ENCODE measurements around the gene XPNPEP2.

The XPNPEP2 gene

DNA sequence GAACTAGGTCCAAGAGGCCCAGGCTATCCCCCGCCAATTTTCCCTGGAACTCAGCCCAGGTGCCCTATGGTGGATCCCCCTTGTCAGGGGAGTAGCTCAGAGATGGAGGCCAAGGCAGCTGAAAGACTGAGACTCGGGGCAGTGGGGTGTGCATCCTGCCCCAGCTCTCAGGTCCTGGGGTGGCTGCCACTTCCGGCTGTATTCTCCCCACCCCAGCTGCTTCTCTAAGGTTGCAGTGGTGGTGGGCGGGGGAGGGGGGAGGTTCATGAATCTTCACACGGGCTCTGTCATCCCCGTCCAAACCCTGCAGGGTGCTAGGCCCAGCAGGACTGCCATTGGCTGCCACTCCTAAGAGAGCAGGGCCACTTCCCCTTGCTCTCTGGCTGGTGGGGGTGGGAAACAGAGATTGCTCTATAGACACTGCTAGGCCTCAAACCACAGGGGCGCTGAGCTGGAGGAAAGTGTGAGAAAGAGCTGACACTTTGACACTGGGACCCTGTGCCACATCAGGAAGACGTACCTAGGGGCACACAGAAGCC, 42.4 kb downstream of the XPNPEP2 start:
- DNase-seq = no peak

DNA sequence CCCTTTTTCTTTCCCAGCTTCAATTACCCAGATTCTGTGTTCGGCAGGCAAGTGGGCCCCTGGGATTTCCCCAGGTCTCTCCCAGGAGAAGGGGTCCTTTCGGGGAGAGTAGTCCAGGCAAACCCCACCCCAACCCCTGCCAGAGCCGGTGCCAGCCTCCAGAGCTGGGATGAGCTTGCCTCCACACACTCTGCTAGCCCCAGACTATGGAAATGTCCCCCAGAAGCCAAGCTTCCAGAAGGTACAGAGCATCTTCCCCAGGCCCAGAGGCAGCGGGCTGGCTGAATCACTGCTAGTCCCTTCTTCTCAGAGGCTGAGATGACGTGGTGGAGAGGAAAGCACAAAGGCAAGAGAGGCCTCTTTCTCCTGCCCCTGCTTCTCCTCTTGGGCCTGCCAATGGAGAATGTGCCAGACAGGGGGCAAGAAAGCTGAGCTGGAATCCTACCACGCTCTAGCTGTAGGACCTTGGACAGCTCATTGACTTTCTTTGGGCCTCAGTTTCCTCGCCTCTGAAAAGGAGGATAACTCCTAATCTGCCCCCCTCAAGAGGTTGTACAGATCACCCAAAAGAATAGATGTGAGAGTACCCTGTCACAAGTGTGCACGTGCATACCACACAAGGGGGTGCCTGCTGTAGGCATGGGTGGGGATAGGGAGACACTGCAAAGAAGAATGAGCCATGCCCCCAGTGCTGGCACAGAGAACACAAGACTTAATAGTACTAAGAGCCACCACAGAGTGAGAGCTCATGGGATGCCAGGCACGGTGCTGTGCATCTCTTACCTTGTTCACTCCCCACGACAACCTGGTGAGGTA, 43.1 kb downstream of the XPNPEP2 start:
- DNase-seq = no peak

DNA sequence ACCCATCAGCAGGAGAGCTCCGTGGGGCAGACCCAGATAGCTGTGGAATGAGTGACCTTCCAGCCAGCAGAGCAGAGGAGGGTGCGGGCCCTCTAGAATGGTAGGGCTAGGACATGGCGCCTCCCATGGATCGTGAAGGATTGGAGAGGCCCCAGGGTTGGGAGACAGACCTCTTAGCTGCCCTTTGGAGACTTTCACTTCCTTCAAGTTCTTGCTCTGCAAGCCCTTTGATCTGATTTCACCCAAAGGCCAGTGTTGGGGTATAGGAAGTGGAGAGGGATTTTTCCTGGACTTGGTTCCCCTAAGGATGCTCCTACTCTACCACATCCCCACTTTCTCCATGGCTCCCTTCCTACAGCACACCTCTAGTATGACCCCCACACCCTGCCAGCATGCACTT, 43.9 kb downstream of the XPNPEP2 start:
- no peak for DNase-seq

DNA sequence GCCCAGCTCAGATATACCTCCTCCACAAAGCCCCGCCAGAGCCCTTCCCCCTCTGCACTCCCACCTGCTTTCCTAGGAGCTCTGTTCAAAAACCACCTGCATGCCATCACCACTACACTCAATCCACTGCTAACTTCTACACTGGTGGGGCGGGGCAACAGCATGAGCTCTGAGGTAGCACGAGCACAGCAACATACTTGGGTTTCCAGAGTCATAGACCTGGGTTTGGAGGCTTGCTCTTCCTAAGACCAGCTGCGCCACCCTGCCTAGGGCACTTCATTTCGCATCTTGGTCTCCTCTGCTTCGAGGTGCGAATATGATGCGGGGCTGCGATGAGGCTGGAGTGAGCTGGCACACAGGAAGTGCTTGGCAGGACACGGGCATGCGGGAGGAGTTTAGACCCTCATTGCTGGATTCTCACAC, 44.5 kb downstream of the XPNPEP2 start:
- DNase-seq = no peak

DNA sequence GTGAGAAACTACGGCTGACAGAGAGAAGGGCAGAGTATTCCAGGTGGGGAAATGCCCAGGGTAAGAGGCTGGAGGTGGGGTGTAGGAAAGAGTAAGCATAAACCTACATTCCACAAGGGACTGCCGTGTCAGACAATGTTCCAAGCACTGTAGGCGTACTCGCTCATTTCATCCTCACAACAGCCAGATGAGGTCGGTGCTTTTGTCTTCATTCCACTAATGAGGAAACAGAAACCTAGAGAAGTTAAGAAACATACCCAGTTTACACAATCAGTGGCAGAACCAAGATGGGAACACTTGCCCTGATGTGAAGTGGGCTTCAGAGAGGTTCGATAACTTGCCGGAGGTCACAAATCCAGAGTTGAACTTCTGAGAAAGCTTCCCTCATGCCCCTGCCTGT, 45.6 kb downstream of the XPNPEP2 start:
- DNase-seq = no peak

DNA sequence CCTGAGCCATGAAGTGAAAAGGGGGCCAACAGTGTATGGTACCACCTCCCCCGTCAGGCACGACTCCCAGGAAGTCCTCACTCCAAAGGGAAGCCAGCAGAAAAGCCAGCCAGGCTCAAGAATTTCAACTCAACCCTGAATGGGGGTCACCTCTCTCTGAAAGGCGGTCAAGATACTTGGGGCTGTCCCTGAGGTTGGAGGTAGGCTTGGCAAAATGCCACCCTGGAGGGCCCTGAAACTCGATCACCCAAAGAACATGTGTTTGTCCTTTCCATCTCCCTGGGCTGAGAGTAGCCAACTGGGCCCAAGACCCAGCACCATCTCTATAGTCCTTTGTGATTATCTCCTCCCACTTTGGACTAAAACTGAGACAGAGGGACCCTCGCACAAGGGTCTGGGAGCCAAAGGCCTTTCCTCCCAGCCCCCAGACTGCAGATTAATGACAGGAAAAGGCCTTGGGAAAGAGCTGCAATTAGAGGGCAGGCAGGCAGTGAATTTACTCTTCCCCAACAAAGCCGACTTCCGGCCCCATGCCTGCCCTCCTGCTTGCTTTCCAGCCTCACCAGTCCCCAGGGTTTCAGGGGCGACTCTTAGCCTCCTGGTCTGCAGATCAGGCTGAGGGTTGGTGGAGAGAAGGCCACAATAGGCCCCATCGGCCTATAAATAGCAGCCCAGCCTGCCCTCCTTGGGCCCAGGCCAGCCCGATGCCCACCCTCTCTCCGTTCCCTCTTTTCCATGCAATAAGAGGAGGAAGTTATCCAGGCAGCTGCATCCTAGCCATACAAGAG, 46.6 kb downstream of the XPNPEP2 start:
- no peak for DNase-seq

DNA sequence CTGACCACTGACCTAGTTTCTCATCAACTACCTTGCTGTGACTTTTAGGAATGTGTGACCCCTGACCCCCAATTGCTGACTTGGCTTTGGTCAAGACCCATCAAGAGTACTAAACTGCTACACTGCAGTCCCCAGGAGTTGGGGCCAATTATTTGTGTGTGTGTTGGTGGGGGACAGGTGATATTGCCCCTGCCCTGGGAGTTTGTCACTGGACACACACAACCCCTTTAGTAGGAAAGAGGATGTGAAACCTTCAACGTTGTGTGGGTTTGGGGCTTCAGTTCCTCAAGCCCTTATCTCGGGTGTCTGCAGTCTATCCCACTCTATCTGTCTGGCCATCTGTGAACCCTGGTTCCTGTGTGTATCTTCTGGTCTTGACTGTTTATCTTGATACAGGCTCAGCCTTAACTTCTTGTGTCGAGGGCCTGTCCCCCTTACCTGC, 47.5 kb downstream of the XPNPEP2 start:
- no peak for DNase-seq

DNA sequence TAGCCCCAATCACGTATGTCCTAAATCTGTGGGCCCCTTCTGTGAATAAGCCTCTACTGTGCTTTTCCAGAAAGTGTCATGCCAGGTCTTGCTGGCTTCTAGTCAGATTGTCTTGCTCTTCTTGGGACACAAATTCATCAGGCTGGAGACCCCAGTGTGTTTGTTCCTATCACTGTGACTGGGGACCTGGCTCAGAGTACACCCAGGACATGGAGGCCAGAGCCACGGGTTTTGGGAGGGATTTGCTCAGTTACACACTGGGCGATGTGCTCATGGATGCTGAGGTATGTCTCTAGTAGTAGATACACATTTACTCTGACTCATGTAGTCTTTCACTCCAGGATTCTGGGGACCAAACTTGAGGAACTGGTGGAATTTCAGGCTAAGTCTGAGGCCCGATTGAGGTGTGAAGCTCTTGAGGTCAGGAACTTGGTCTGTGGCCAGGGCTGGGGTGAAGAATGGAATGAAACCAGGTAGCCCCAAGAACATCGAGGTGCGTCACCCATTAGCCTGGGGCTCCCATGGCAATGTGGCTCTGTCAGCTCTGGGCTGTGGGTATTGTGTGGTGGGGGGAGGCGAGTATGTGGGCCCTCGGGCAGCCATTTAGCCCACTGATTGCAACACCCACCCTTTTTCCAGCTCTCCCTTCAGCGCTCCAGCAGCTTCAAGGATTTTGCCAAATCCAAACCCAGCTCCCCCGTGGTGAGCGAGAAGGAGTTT, 48.7 kb downstream of the XPNPEP2 start:
- DNase-seq = no peak

DNA sequence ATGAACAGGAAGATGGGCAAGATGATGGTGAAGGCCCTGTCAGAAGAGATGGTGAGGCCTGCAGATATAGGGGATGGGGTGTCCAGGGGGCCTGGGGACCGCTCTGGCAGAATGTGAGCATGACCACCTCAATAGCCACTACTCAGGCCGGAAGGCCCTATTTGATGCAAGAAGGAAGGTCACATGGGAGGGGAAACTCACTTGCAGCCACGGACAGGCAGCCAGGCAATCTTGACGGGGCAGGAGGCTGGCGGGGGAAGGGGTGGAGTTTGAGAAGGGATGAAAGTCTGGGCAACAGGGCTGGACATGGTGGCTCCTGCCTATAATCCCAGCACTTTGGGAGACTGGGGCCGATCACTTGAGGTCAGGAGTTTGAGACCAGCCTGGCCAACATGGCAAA, 49.7 kb downstream of the XPNPEP2 start:
- DNase-seq = no peak

DNA sequence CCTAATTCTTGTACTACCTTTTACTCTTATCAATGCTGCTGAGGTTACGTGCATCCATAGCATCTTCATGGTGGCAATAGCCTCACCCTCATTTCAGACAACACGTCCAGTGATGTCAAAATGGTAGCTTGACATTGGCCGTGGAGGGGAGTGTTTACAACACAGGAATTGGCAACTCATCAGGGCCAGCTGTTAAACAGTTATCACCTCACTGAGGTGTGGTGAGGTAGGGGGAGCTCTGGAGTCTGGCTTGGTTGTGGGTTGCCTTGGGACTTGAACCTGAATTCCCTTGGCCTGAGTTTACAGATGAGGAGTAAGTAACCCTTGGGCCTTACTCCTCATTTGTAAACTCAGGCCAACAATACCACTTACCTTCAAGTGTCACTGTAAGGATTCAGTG, 51.4 kb downstream of the XPNPEP2 start:
- no peak for DNase-seq

DNA sequence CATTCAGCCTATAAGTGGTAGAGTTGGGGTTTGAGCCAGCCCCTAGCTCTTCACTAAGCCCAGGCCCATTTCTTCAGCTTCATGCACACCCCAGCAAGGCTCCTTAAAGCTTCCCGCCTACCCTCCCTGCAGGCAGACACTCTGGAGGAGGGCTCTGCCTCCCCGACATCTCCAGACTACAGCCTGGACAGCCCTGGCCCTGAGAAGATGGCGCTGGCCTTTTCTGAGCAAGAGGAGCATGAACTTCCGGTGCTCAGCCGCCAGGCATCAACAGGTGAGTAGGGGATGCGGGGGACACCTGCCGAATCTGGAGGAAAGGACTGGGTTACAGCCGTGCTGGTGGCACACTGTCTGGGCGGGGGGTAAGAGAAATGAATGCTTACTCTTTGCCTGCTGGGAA, 52.0 kb downstream of the XPNPEP2 start:
- no peak for DNase-seq

DNA sequence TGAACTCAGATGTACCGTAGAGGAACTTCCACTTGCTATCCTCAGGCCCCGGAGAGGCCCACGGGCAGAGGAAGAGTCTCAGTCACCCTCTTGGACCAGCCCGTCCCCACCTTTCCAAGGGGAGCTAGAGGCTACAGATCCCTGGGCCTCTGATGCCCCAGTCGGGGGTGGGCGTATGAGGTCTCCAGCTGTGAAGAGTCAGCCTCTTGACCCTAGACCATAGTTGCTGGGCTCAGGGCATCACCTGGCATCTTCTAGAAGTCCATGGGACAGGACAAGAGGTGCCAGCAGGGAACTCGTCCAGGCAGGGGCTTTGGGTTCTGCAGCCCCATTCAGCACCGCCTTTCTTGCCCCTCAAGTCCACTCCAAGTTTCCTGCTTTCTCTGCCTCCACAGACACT, 52.6 kb downstream of the XPNPEP2 start:
- DNase-seq = no peak

DNA sequence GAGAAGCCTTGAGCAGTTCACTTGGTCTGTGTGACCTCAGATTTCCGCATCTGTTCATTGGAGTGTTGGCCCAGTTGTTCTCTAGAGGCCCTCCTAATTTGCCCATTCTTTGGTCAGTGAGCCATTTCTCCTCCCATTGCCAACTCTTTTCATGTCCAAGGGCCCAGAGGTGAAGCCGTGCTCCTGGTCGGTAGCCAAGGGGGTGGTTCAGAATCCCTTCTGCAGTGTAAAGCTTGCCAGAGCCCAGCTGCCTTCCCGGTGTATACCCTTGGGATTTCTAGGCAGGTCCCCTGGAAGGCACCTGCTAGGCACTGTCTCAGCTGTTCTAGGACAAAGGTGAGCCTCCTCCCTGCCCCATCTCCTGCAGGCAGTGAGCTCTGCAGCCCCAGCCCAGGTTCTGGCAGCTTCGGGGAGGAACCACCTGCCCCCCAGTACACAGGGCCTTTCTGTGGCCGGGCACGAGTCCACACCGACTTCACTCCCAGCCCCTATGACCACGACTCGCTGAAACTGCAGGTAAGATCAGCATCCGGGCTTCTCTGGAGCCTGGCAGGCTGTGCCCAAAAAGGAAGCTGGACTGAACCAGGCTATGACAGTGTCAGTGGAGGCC, 53.3 kb downstream of the XPNPEP2 start:
- DNase-seq = no peak

DNA sequence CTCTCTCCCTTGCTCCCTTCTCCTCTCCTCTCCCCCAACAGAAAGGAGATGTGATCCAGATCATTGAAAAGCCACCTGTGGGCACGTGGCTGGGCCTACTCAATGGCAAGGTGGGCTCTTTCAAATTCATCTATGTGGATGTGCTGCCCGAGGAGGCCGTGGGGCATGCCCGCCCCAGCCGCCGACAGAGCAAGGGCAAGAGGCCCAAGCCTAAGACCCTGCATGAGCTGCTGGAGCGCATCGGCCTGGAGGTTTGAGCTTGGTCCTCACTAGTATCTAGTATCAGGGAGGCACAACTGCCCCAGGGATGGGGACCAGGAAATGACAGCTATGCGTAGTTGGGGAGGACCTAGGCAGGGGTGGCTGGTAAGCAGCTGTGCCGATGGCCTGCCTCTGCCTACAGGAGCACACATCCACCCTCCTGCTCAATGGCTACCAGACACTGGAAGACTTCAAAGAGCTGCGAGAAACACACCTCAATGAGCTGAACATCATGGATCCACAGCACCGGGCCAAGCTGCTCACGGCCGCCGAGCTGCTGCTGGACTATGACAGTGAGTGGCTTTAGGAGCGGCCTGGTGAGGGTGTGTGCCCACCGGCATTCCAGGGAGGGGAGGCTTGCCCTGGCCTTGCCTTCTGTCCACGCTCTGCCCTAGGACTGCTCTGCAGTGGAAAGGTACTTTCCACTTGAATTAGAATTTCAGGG, 54.0 kb downstream of the XPNPEP2 start:
- no peak for DNase-seq

DNA sequence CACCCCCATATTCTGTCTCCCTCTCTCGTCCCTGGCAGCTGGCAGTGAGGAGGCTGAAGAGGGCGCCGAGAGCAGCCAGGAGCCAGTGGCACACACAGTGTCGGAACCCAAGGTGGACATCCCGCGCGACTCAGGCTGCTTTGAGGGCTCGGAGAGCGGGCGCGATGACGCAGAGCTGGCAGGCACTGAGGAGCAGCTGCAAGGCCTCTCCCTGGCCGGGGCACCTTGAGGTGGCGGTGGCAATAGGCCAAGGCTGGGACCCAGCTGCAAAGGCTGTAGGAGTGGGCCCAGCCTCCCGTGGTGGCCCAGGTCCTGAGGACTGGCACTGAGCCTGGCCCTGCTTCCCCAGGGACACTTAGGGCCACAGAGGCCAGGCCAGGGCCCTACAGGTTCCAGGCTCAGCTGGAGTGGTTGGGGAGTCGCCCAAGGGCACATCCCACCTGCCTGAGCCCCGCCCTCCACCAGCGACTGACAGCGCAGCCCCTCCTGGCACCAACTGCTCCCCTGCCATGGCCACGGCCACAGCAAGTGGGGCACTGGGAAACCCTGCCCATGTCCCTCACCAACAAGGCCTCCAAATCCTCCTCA, 54.9 kb downstream of the XPNPEP2 start:
- no peak for DNase-seq

DNA sequence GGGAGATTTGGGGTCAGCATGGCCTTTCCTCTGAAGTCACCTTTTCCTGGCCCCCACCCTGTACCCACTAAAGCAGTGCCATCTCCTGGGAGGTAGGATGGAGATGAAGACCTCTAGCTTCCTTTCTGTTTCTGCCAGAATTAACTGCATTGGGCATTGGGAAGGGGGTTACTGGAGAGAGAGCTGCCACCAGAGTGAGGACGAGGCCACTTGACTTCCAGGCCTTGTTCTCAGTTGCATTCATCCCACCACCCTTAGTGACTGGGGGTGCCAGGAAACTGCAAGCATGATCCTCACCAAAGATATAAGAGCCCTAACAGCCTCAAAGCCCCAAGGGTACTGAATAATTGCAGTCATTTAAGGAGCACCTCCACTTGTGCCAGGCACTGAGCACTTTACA, 56.8 kb downstream of the XPNPEP2 start:
- DNase-seq = no peak

DNA sequence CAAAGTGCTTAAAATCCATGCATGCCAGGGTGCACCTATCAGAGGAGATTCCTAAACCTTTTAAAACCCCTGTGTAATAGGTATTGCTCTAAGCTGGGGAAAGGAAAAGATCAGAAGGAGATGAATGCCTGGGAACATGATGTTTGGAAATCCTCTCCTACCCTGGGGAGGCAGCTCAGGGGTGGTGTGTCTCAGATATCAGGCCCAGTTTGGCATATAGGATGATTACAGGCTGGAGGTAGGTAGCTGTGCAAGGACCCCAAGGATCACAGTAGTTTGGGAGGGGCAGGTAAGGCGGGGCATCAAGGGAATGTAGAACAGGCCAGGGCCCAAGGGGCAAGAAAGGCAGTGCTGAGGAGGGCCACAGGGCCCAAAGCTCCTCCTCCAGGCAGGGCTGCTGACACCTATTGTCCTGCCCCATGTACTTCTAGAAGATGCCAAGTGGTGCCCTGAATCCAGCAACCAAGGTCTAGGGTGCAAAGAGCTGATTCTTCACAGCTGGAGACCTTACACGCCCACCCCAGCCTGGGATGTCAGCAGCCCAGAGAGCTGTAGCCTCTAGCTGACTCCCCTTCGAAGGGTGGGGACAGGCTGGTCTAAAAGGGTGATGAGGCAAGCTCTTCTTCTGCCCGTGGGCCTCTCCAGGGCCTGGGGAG, 58.6 kb downstream of the XPNPEP2 start:
- no peak for DNase-seq

DNA sequence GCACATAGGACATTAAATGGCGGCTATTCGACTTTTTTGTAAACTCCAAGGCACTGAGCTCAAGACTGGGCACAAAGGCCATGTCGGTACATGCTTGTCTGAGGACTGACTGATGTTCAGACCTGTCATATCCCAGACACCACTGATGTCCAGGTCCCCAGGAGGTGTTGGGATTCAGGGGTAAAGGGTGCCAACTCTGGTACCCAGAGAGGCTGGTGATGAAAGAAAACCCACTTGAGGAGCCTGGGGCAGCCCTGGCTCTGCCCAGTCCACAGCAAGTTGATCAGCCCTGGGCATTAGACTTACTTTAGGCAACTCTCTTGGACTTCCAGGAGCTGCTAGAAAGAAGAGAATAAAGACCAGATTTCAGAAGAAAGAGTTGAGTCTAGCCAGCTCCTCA, 59.7 kb downstream of the XPNPEP2 start:
- DNase-seq = no peak

DNA sequence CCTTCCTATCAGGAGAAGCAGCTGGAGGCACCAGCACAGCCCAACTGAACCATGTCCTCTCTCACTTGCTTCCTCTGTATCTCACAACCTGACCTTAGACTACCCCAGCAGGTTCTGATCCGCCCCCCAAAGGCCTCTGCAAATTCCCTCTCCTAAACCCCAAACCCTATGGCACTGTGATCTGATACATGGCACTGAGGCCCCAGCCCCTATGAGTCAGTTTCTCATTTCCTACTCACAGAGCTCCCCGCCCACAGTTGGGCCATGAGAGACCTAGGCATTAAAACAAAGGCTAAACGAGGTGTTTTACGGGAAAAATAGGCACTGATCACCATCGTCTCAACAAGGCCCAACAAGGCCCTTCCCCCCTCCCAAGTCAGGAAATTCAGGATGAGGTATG, 60.1 kb downstream of the XPNPEP2 start:
- no peak for DNase-seq

DNA sequence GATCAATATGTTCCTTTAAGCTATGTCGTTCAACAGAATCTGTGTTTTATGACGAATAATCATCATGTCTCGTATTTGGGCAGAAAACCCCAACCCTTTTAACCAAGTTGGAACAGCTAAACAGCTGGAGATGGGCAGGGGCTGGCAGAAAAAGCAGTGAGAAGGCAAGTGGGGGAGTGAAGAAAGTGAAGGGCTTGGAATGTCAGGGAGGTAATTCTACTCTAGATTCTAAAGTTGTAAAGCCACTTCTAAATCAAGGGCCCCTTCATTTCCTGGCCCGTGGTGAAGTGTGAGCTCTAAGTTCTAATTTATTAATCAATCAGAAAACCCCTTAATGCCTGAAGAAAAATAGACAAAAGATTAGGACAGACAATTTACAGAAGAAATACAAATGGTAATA, 61.4 kb downstream of the XPNPEP2 start:
- no peak for DNase-seq

DNA sequence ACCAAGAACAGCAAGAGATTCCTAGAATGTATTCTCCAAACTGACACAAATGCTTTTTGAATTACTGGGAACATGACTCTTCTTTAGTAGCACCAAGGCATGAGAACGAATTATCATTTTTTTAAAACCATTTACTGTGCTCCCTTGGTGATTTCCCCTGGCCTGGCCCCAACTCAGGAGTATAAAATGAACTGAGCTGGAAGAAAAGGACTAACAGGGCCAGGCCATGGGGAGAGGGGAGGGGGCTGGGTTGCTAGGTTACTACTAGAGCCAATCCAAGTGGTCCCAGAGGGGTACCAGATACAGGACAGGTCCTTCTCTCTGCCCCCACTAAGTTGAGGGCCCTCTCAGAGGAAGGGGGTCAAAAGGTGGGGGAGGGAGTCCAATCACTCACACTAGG, 64.1 kb downstream of the XPNPEP2 start:
- no peak for DNase-seq
